HUES6 (cell line): ENCODE results near the gene BSN.
A peak's percentile ranks its signal among the peaks of the same experiment; 100 is the strongest.

Experiments
- H3K27ac ChIP-seq: 2 replicates; pipeline ENCODE4 v1.7.0; 2013; ENCODE audit warnings: low read depth, mild to moderate bottlenecking, low read length, inconsistent platforms
- H3K27me3 ChIP-seq: 2 replicates; pipeline ENCODE4 v1.6.1; 2013; ENCODE audit warnings: low read length; ENCODE audit not compliant: control insufficient read depth, insufficient read depth
- H3K36me3 ChIP-seq: 2 replicates; pipeline ENCODE4 v1.6.1; 2013; ENCODE audit warnings: low read length; ENCODE audit not compliant: control insufficient read depth, insufficient read depth
- H3K4me1 ChIP-seq: 2 replicates; pipeline ENCODE4 v1.6.1; 2013; ENCODE audit warnings: low read length; ENCODE audit not compliant: control insufficient read depth, insufficient read depth
- H3K4me3 ChIP-seq: 2 replicates; pipeline ENCODE4 v1.5.1; 2013; ENCODE audit warnings: low read depth, low read length
- H3K9ac ChIP-seq: one replicate; pipeline ENCODE4 v1.6.1; 2013; ENCODE audit warnings: mild to moderate bottlenecking, low read length
- H3K9me3 ChIP-seq: 2 replicates; pipeline ENCODE4 v1.6.1; 2013; ENCODE audit warnings: low read depth, low read length; ENCODE audit not compliant: control insufficient read depth, insufficient read depth

Gene BSN

DNA sequence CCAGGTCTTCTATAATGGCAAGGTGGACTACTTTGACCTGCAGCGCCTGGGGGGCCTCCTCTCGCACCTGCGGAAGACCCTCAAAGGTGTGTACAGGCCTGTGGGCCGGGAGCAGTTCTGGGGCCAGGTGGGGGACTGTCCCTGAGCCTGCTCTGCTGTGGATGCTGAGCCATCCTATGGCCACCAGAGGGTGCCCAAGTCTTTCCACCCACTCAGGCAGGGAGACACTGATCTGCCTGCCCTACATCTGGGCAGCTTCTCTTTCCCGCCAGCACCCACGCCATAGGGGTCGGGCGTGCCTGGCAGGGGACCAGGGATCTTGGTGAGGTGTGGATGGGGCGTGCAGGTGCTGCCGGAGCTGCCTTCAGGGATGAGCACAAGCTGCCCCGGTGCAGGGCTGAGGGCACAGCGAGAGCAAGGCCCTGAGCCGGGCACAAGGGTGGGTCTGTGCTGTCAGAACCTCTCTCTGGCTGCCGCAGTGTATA lies 149.2 kb downstream of the BSN start:
- 0 out of 2 replicates have a peak, but pooled peaks cover 2% of the 10 kb centered on the region for H3K4me1 ChIP-seq
- H3K27me3 ChIP-seq: no peaks in the 10 kb centered on the region
- H3K9me3 ChIP-seq: no peaks in the 10 kb centered on the region
- no peak overlapping the region for H3K9ac ChIP-seq
- H3K27ac ChIP-seq: no peak overlapping the region
- H3K4me3 ChIP-seq: no peak overlapping the region
- H3K36me3 ChIP-seq: peaks cover 35% of the 10 kb centered on the region

DNA sequence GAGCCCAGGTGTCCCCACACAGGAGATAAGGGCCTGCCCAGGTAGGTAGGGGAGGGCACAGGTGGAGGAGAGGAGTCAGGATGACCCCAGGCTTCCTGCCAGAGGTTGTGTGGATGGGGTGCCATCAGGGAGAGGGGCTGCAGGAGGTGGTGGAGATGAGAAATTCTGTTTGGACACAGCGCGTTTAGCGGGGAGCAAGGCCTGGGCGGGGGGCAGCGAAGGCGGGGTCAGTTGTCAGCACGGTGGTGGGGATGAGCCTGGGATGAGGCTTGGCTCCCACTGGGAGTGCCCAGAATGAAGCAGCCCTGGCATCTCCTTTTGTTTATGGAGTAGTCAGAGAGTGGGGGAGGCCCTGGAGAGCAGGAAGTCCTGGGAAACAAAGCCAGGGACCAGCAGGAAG lies 149.7 kb downstream of the BSN start:
- no peak overlapping the region for H3K27ac ChIP-seq
- H3K9me3 ChIP-seq: no peaks in the 10 kb centered on the region
- no peak overlapping the region for H3K4me3 ChIP-seq
- no peak overlapping the region for H3K9ac ChIP-seq
- H3K36me3 ChIP-seq: peaks cover 33% of the 10 kb centered on the region
- H3K4me1 ChIP-seq: 0 out of 2 replicates have a peak, but pooled peaks cover 2% of the 10 kb centered on the region
- H3K27me3 ChIP-seq: no peaks in the 10 kb centered on the region

DNA sequence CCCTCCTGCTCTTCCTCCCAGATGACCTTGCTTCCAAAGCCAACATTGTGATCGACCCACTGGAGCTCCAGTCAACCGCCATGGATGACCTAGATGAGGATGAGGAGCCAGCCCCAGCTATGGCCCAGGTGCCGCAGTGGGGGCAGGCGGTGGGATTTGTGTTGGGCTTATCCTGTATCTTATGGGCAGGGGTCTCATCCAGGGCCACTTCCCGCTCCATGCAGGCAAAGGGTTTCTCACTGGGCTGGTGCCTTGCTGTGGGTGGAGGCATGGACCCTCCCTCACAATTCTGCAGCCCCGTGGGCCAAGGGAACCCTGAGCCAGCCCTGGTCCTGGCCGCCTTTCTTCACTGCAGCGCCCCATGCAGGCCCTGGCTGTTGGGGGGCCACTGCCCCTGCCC lies 150.4 kb downstream of the BSN start:
- Histone ChIP-seq H3K9me3 (no peaks in the 10 kb centered on the region), H3K27ac (no peak overlapping the region), H3K4me1 (0 out of 2 replicates have a peak, but pooled peaks cover 2% of the 10 kb centered on the region), H3K36me3 (peaks cover 33% of the 10 kb centered on the region), H3K4me3 (no peak overlapping the region), H3K9ac (no peak overlapping the region), H3K27me3 (no peaks in the 10 kb centered on the region)

DNA sequence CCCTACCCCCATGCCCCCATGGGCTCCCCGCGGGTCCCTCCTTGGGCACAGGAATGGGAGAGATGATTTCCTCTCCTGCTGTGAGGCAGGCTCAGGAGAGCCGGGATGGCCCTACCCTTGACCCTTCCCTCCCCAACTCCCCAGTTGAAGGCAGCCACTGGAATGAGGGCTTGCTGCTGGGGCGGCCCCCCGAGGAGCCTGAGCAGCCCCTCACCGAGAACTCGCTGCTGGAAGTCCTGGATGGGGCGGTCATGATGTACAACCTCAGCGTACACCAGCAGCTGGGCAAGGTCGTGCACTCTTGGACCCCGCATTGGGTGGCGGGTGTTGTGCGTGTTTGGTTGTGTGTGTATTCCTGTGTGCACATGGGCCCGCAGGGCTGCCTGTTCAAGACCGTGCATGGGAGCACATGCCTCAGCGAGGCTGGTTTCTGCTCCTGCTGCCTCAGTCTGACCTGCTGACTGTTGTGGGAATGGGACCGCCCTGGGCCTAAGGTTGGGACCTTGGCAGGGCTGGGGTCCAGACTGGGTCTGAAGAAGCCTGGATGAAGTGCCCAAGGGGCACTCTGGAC lies 151.2 kb downstream of the BSN start:
- no peak overlapping the region for H3K27ac ChIP-seq
- no peaks in the 10 kb centered on the region for H3K9me3 ChIP-seq
- H3K36me3 ChIP-seq: peaks cover 33% of the 10 kb centered on the region
- no peaks in the 10 kb centered on the region for H3K27me3 ChIP-seq
- H3K4me3 ChIP-seq: no peak overlapping the region
- 0 out of 2 replicates have a peak, but pooled peaks cover 2% of the 10 kb centered on the region for H3K4me1 ChIP-seq
- no peak overlapping the region for H3K9ac ChIP-seq

DNA sequence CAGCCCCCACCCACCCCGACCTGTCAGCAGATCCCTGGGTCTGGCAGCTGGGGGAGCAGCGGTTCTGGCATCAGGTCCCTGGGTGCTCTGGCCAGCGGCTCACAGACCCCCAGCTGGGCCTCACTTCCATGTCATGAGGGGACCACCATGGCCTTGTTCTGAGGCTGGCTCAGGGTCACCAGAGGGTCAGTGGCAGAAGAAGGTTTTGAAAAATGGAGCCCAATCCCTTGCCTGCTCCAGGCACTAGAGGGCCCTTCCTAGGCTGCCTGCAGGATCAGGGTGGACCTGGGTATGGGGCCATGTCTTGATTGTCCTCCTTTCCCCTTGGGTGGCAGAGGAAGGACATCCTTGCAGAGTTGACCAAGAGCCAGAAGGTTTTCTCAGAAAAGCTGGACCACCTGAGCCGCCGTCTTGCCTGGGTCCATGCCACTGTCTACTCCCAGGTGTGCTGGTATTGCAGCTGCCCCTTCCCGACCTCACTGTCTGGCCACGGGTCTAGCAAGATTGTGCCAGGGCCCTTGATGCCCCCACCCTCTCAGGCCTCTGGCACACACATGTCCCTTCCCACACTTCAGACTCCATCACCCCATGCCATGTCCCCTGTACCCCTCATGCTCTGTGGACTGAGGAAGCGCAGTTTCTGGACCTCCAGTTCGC lies 152.3 kb downstream of the BSN start:
- Histone ChIP-seq H3K9ac (no peak overlapping the region), H3K4me3 (no peak overlapping the region), H3K27me3 (no peaks in the 10 kb centered on the region), H3K4me1 (no peaks in the 10 kb centered on the region), H3K9me3 (no peaks in the 10 kb centered on the region), H3K36me3 (peaks cover 33% of the 10 kb centered on the region), H3K27ac (no peak overlapping the region)

DNA sequence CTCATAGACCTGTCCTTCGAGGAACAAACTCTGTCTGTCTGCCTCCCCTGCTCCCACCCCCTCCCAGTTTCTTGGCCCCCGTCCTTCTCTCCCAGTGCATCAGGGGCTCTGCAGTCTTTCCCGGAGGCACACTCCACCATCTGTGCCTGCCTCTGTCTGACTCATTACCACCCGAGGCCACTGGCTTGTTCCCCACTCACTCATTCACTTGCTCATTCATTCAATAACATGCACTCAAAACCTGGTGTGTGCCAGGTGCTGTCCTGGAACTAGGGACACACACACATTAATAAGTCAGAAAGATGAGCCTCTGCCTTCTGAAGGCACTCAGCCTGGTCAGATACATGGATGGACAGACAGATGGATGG lies 152.8 kb downstream of the BSN start:
- H3K36me3 ChIP-seq: peaks cover 33% of the 10 kb centered on the region
- H3K27ac ChIP-seq: no peak overlapping the region
- H3K4me1 ChIP-seq: no peaks in the 10 kb centered on the region
- H3K9me3 ChIP-seq: no peaks in the 10 kb centered on the region
- no peaks in the 10 kb centered on the region for H3K27me3 ChIP-seq
- H3K4me3 ChIP-seq: no peak overlapping the region
- no peak overlapping the region for H3K9ac ChIP-seq

DNA sequence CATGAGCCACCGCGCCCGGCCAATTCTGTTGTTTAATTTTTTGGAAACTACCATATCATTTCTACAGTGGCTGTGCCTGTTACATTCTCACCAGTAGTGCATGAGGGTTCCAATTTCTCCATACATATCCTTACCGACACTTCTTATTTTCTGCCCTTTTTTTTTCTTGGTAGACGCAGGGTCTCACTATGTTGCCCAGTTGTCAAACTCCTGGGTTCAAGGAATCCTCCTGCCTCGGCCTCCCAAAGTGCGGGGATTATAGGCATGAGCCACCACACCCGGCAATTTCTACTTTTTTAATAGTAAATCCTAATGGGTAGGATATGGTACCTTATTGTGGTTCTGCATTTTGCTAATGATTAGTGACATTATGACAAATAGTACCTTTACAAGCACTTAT lies 155.6 kb downstream of the BSN start:
- Histone ChIP-seq H3K9me3 (no peaks in the 10 kb centered on the region), H3K4me3 (no peak overlapping the region), H3K9ac (no peak overlapping the region), H3K27ac (no peak overlapping the region), H3K4me1 (0 out of 2 replicates have a peak, but pooled peaks cover 3% of the 10 kb centered on the region), H3K27me3 (no peaks in the 10 kb centered on the region), H3K36me3 (peaks cover 23% of the 10 kb centered on the region)

DNA sequence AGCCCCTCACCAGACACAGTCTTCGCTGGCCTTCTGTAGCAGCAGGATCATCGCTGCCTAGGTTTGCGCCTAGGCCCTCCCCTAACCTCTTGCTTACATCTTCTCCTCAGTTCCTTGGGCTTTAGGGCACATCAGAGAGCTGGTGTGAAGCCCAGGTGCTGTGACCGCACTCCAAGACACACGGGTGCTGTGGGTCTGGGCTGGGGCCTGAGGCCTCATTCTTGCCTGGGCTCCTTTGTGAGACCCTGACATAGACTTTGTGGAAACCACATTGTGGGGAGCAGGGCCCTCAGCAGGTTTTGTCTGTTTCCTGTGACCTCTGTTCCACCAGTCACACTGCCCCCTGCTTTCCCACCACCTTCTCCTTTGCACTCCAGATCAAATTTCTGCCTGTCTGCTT lies 157.2 kb downstream of the BSN start:
- 0 out of 2 replicates have a peak, but pooled peaks cover 3% of the 10 kb centered on the region for H3K4me1 ChIP-seq
- H3K27me3 ChIP-seq: no peaks in the 10 kb centered on the region
- H3K9ac ChIP-seq: peak overlapping the region; percentile 24
- no peak overlapping the region for H3K27ac ChIP-seq
- H3K4me3 ChIP-seq: no peak overlapping the region
- H3K36me3 ChIP-seq: peaks cover 20% of the 10 kb centered on the region
- no peaks in the 10 kb centered on the region for H3K9me3 ChIP-seq

DNA sequence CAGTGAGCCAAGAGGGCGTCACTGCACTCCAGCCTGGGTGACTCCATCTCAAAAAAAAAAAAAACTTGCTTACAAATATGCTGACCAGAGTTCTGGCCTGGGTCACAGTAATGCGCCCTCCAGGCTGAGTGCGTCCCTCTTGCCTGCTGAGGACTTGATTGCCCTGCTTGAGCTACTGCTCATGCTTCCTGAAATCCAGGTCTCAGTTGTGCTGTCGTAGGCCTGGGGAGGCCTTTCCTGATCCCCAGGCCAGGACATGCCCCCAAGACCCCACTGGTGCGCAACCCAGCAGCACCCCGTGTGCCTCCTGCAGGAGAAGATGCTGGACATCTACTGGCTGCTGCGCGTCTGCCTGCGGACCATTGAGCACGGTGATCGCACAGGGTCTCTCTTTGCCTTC lies 157.9 kb downstream of the BSN start:
- Histone ChIP-seq H3K4me1 (0 out of 2 replicates have a peak, but pooled peaks cover 3% of the 10 kb centered on the region), H3K27me3 (no peaks in the 10 kb centered on the region), H3K4me3 (no peak overlapping the region), H3K9ac (no peak overlapping the region), H3K9me3 (no peaks in the 10 kb centered on the region), H3K27ac (no peak overlapping the region), H3K36me3 (peaks cover 16% of the 10 kb centered on the region)

DNA sequence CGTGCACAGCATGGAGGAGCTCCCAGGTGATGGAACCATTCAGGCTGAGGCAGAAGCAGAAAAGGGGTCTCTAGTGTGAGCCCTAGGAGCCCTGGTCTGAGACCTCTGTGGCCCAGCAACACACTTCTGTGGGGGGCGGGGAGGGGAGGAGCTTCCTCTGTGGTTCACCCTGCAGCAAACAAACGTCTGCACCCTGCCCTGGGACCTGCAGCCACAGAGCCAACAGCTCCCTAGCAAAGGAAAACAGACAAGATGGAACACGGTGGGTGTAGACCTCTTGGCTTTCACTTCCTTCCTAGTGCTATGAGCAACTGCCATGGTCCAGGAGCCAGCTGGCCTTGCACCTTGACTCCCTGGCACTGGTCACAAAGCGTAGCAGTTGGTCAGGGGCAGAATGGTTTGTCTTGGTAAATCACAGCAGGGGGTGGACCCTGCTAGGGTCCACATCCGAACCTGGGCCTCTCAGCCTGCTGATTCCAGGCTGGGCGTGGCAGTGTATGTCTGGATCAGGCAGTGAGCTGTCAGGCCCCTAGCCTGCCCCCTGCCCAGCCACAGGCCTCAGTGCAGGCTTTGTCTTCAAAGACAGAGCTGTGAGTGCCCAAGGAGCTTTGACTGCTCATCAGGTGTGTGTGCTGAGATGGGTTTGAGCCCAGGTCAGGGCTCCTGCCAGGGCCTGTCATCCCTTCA lies 158.5 kb downstream of the BSN start:
- no peaks in the 10 kb centered on the region for H3K9me3 ChIP-seq
- no peak overlapping the region for H3K27ac ChIP-seq
- H3K4me3 ChIP-seq: no peak overlapping the region
- no peaks in the 10 kb centered on the region for H3K27me3 ChIP-seq
- 0 out of 2 replicates have a peak, but pooled peaks cover 3% of the 10 kb centered on the region for H3K4me1 ChIP-seq
- H3K9ac ChIP-seq: no peak overlapping the region
- H3K36me3 ChIP-seq: peaks cover 16% of the 10 kb centered on the region
